SK-N-SH treated with all-trans-retinoic acid at 6 μM for 48 hours (cell line): ENCODE data around the gene KLF3.

Experiments
- ATAC-seq: fragments of 200-7000 bp; cut with Tn5 transposase; 3 replicates; pipeline ENCODE4 v1.9.1; 2020; ENCODE audit warnings: mild to moderate bottlenecking, moderate library complexity
- ARNTL ChIP-seq: fragments of 450-650 bp; formaldehyde crosslinking; IDR thresholded peaks from 2 replicates; pipeline ENCODE4 v1.5.0; 2020; ENCODE audit warnings: low read depth, mild to moderate bottlenecking, moderate library complexity, borderline replicate concordance
- BACH2 ChIP-seq: fragments of 250-450 bp; sonication (Bioruptor Pico); IDR thresholded peaks from 2 replicates; pipeline ENCODE4 v1.9.0; 2021; ENCODE audit warnings: mild to moderate bottlenecking, borderline replicate concordance
- ESRRG ChIP-seq: fragments of 250-450 bp; sonication (Bioruptor Pico); IDR thresholded peaks from 2 replicates; pipeline ENCODE4 v1.6.1; 2021; ENCODE audit warnings: mild to moderate bottlenecking
- GLIS3 ChIP-seq: fragments of 250-450 bp; sonication (Bioruptor Pico); IDR thresholded peaks from 2 replicates; pipeline ENCODE4 v1.5.0; 2020; ENCODE audit warnings: mild to moderate bottlenecking, moderate library complexity
- POU6F1 ChIP-seq: fragments of 250-450 bp; sonication (Bioruptor Pico); IDR thresholded peaks from 2 replicates; pipeline ENCODE4 v1.8.0; 2021; ENCODE audit warnings: low read depth, mild to moderate bottlenecking, moderate library complexity, borderline replicate concordance
- PPARA ChIP-seq: fragments of 250-450 bp; sonication (Bioruptor Pico); IDR thresholded peaks from 2 replicates; pipeline ENCODE4 v1.5.0; 2020; ENCODE audit warnings: mild to moderate bottlenecking, borderline replicate concordance
- RARB ChIP-seq: fragments of 250-450 bp; sonication (Bioruptor Pico); IDR thresholded peaks from 2 replicates; pipeline ENCODE4 v1.8.0; 2021; ENCODE audit warnings: mild to moderate bottlenecking, moderate library complexity
- SNAI2 ChIP-seq: fragments of 250-450 bp; sonication (Bioruptor Pico); IDR thresholded peaks from 2 replicates; pipeline ENCODE4 v1.5.0; 2020; ENCODE audit warnings: mild to moderate bottlenecking, moderate library complexity
- TOX ChIP-seq: fragments of 250-450 bp; sonication (Bioruptor Pico); IDR thresholded peaks from 2 replicates; pipeline ENCODE4 v1.8.0; 2021; ENCODE audit warnings: mild to moderate bottlenecking, moderate library complexity, borderline replicate concordance
- ZC3H10 ChIP-seq: fragments of 250-450 bp; sonication (Bioruptor Pico); IDR thresholded peaks from 2 replicates; pipeline ENCODE4 v1.5.1; 2021; ENCODE audit warnings: mild to moderate bottlenecking, moderate library complexity
- ZFP30 ChIP-seq: fragments of 450-650 bp; formaldehyde crosslinking; IDR thresholded peaks from 2 replicates; pipeline ENCODE4 v1.5.0; 2022; ENCODE audit warnings: mild to moderate bottlenecking, moderate library complexity
- ZNF70 ChIP-seq: fragments of 450-650 bp; formaldehyde crosslinking; IDR thresholded peaks from 2 replicates; pipeline ENCODE4 v1.5.0; 2020; ENCODE audit warnings: mild to moderate bottlenecking, moderate library complexity
- ZNF8 ChIP-seq: fragments of 450-650 bp; formaldehyde crosslinking; IDR thresholded peaks from 2 replicates; pipeline ENCODE4 v1.5.0; 2020; ENCODE audit warnings: mild to moderate bottlenecking, moderate library complexity
- TF ChIP-seq, protein P1 (sequence below): fragments of 250-450 bp; sonication (Bioruptor Pico); IDR thresholded peaks from 2 replicates; pipeline ENCODE4 v1.5.1; 2021; ENCODE audit warnings: mild to moderate bottlenecking, moderate library complexity
- TF ChIP-seq, protein P2 (sequence below): fragments of 250-450 bp; sonication (Bioruptor Pico); IDR thresholded peaks from 2 replicates; pipeline ENCODE4 v1.8.0; 2020; ENCODE audit warnings: mild to moderate bottlenecking, moderate library complexity, borderline replicate concordance
- TF ChIP-seq, protein P3 (sequence below): fragments of 250-450 bp; sonication (Bioruptor Pico); IDR thresholded peaks from 2 replicates; pipeline ENCODE4 v1.5.0; 2020; ENCODE audit warnings: mild to moderate bottlenecking, moderate library complexity

Gene KLF3

GRCh38 chr4:38668203-38668971, 4.4 kb downstream of the KLF3 start:
- ATAC-seq, result no peak
- TF ChIP-seq RARB (CRISPR knock-in tag) (no peak), POU6F1 (CRISPR knock-in tag) (no peak), BACH2 (CRISPR knock-in tag) (no peak), ZFP30 (CRISPR knock-in tag) (no peak), PPARA (CRISPR knock-in tag) (no peak), ESRRG (CRISPR knock-in tag) (no peak), ZNF8 (no peak)
- TF ChIP-seq, protein P1, sequence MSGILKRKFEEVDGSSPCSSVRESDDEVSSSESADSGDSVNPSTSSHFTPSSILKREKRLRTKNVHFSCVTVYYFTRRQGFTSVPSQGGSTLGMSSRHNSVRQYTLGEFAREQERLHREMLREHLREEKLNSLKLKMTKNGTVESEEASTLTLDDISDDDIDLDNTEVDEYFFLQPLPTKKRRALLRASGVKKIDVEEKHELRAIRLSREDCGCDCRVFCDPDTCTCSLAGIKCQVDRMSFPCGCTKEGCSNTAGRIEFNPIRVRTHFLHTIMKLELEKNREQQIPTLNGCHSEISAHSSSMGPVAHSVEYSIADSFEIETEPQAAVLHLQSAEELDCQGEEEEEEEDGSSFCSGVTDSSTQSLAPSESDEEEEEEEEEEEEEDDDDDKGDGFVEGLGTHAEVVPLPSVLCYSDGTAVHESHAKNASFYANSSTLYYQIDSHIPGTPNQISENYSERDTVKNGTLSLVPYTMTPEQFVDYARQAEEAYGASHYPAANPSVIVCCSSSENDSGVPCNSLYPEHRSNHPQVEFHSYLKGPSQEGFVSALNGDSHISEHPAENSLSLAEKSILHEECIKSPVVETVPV (CRISPR knock-in tag), result no peak
- TF ChIP-seq, protein P2, sequence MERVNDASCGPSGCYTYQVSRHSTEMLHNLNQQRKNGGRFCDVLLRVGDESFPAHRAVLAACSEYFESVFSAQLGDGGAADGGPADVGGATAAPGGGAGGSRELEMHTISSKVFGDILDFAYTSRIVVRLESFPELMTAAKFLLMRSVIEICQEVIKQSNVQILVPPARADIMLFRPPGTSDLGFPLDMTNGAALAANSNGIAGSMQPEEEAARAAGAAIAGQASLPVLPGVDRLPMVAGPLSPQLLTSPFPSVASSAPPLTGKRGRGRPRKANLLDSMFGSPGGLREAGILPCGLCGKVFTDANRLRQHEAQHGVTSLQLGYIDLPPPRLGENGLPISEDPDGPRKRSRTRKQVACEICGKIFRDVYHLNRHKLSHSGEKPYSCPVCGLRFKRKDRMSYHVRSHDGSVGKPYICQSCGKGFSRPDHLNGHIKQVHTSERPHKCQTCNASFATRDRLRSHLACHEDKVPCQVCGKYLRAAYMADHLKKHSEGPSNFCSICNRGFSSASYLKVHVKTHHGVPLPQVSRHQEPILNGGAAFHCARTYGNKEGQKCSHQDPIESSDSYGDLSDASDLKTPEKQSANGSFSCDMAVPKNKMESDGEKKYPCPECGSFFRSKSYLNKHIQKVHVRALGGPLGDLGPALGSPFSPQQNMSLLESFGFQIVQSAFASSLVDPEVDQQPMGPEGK (CRISPR knock-in tag), result no peak

DNA sequence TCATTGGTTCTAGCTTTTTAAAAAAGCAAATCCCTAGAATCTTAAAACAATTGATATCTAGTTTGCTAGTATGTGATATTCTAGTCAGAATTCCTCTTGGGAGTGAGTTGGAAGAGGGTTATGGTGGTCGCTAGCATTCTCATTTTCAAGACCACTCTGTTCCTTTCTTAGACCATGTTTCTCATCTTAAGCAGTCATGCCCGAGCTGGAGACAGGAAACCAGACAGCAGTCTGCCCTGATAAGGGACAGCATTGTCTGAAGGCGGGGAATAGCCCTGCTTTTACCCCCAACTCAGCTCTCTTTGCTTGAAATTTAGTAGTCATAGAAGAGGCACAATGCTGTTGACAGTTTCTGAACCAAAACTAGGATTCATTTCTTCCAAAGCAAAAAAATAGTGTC, 5.2 kb downstream of the KLF3 start:
- ATAC-seq, result no peak
- TF ChIP-seq, protein P3, sequence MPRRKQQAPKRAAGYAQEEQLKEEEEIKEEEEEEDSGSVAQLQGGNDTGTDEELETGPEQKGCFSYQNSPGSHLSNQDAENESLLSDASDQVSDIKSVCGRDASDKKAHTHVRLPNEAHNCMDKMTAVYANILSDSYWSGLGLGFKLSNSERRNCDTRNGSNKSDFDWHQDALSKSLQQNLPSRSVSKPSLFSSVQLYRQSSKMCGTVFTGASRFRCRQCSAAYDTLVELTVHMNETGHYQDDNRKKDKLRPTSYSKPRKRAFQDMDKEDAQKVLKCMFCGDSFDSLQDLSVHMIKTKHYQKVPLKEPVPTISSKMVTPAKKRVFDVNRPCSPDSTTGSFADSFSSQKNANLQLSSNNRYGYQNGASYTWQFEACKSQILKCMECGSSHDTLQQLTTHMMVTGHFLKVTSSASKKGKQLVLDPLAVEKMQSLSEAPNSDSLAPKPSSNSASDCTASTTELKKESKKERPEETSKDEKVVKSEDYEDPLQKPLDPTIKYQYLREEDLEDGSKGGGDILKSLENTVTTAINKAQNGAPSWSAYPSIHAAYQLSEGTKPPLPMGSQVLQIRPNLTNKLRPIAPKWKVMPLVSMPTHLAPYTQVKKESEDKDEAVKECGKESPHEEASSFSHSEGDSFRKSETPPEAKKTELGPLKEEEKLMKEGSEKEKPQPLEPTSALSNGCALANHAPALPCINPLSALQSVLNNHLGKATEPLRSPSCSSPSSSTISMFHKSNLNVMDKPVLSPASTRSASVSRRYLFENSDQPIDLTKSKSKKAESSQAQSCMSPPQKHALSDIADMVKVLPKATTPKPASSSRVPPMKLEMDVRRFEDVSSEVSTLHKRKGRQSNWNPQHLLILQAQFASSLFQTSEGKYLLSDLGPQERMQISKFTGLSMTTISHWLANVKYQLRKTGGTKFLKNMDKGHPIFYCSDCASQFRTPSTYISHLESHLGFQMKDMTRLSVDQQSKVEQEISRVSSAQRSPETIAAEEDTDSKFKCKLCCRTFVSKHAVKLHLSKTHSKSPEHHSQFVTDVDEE (CRISPR knock-in tag), result no peak
- TF ChIP-seq ZNF8 (no peak), ZFP30 (CRISPR knock-in tag) (no peak), ARNTL (CRISPR knock-in tag) (no peak)
- TF ChIP-seq, protein P2 (CRISPR knock-in tag), result no peak

GRCh38 chr4:38670109-38670901, 6.3 kb downstream of the KLF3 start:
- TF ChIP-seq, protein P2 (CRISPR knock-in tag), result no peak
- no peak for TF ChIP-seq ZC3H10 (CRISPR knock-in tag)
- no peak for TF ChIP-seq ARNTL (CRISPR knock-in tag)
- TF ChIP-seq ZNF70 (CRISPR knock-in tag), result no peak
- no peak for TF ChIP-seq GLIS3
- TF ChIP-seq SNAI2 (CRISPR knock-in tag), result no peak
- no peak for TF ChIP-seq ZFP30 (CRISPR knock-in tag)
- no peak for TF ChIP-seq POU6F1 (CRISPR knock-in tag)
- no peak for TF ChIP-seq TOX (CRISPR knock-in tag)

More at GRCh38 chr4:38670109-38670901, 6.3 kb downstream of the KLF3 start:
- no peak for ATAC-seq
